ENCODE measurements around the gene PRCD.

DNA sequence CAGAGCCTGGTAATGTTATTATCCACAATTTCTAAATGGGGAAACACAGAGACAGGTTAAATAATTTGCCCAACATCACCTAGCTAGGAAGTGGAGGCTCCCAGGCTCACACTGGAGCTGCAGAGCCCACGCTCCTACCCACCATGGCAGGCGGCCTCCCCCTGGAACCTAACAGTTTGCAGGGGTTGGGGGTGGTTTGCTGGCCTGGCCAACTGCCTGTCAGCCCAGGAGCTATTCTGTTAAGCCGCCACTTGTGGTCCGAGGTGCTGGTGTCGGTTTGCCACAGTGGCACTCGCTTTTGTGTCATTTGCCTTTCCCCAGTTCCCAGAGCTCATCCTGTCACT, 3.6 kb downstream of the PRCD start:
- TF ChIP-seq, protein P1, sequence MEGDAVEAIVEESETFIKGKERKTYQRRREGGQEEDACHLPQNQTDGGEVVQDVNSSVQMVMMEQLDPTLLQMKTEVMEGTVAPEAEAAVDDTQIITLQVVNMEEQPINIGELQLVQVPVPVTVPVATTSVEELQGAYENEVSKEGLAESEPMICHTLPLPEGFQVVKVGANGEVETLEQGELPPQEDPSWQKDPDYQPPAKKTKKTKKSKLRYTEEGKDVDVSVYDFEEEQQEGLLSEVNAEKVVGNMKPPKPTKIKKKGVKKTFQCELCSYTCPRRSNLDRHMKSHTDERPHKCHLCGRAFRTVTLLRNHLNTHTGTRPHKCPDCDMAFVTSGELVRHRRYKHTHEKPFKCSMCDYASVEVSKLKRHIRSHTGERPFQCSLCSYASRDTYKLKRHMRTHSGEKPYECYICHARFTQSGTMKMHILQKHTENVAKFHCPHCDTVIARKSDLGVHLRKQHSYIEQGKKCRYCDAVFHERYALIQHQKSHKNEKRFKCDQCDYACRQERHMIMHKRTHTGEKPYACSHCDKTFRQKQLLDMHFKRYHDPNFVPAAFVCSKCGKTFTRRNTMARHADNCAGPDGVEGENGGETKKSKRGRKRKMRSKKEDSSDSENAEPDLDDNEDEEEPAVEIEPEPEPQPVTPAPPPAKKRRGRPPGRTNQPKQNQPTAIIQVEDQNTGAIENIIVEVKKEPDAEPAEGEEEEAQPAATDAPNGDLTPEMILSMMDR (IDR thresholded peaks at IDR 0.05): no peak
- TF ChIP-seq POLR2A (IDR thresholded peaks at IDR 0.05) (no peak), EP300 (IDR thresholded peaks at IDR 0.05) (no peak), POLR2AphosphoS5 (IDR thresholded peaks at IDR 0.05) (no peak)
